ENCODE results near the gene IL4R.

- TF ChIP-seq CTCF (IDR thresholded peaks at IDR 0.05) (no peak), POLR2AphosphoS5 (IDR thresholded peaks at IDR 0.05) (no peak), POLR2A (IDR thresholded peaks at IDR 0.05) (no peak), EP300 (IDR thresholded peaks at IDR 0.05) (no peak)
These were observed 28.7 kb upstream of the IL4R start for GRCh38 chr16:27284865-27285675.
